ENCODE results near the gene OR52K1. TPM values are rescaled to one million over a fixed set of nuclear protein-coding genes. Genes with fewer than 3 reads are reported as not detected.
"Not testable (repeated sequence)": the region's sequence is repeated elsewhere in the genome, so short reads cannot be mapped to it uniquely, and the experiment has no call there.

Gene OR52K1
- total and polyA plus RNA-seq, 5 experiments from 2014 or later, result not detected

- Mint-ChIP-seq H3K36me3 (peaks cover 0 to 9% (median 0%) of the 10 kb centered on the region in 3 donors), H3K4me3 (no peak overlapping the region), H3K27me3 (peaks cover 11 to 28% (median 19%) of the 10 kb centered on the region in 5 donors), H3K4me1 (no peaks in the 10 kb centered on the region), H3K9me3 (peaks cover 0 to 31% (median 11%) of the 10 kb centered on the region in 9 donors), H3K27ac (no peak overlapping the region)
- no peak for DNase-seq
- POLR2A ChIA-PET, result no interaction called here
- no peak for ATAC-seq
These were observed 17.0 kb upstream of the OR52K1 start for GRCh38 chr11:4465407-4465806.

- Mint-ChIP-seq H3K4me1 (no peaks in the 10 kb centered on the region), H3K4me3 (no peak overlapping the region), H3K36me3 (peaks cover 0 to 9% (median 0%) of the 10 kb centered on the region in 3 donors), H3K9me3 (peaks cover 0 to 31% (median 11%) of the 10 kb centered on the region in 9 donors), H3K27ac (no peak overlapping the region), H3K27me3 (peaks cover 10 to 32% (median 12%) of the 10 kb centered on the region in 5 donors)
- POLR2A ChIA-PET, result no interaction called here
- DNase-seq, result no peak
- ATAC-seq, result no peak
These were observed 16.1 kb upstream of the OR52K1 start for GRCh38 chr11:4466131-4466870.

GRCh38 chr11:4466871-4467442 lies 15.5 kb upstream of the OR52K1 start:
- Mint-ChIP-seq H3K27ac (no peak overlapping the region), H3K27me3 (peaks cover 6 to 31% (median 11%) of the 10 kb centered on the region in 5 donors), H3K4me1 (no peaks in the 10 kb centered on the region), H3K4me3 (no peak overlapping the region), H3K9me3 (peaks cover 0 to 26% (median 11%) of the 10 kb centered on the region in 9 donors), H3K36me3 (peaks cover 0 to 9% (median 0%) of the 10 kb centered on the region in 3 donors)
- DNase-seq, result no peak
- ATAC-seq, result no peak
- POLR2A ChIA-PET, result no interaction called here

GRCh38 chr11:4467811-4468606 lies 14.4 kb upstream of the OR52K1 start:
- POLR2A ChIA-PET, result no interaction called here
- DNase-seq, result no peak
- no peak overlapping the region for H3K27ac Mint-ChIP-seq
- peaks cover 0 to 17% (median 11%) of the 10 kb centered on the region in 9 donors for H3K9me3 Mint-ChIP-seq
- H3K27me3 Mint-ChIP-seq, result peaks cover 1 to 27% (median 5%) of the 10 kb centered on the region in 5 donors
- H3K4me1 Mint-ChIP-seq, result no peaks in the 10 kb centered on the region
- peaks cover 0 to 9% (median 0%) of the 10 kb centered on the region in 3 donors for H3K36me3 Mint-ChIP-seq
- ATAC-seq, result no peak
- no peak overlapping the region for H3K4me3 Mint-ChIP-seq

- Mint-ChIP-seq H3K27me3 (peaks cover 0 to 17% (median 7%) of the 10 kb centered on the region in 5 donors), H3K27ac (no peak overlapping the region), H3K4me3 (no peak overlapping the region), H3K36me3 (no peaks in the 10 kb centered on the region), H3K9me3 (no peaks in the 10 kb centered on the region), H3K4me1 (no peaks in the 10 kb centered on the region)
- ATAC-seq (no peak), DNase-seq (no peak)
- POLR2A ChIA-PET, result no interaction called here
These were observed 2.8 kb upstream of the OR52K1 start for GRCh38 chr11:4479644-4480043.

- DNase-seq, result no peak
- no peak for ATAC-seq
These were observed 1.7 kb upstream of the OR52K1 start for GRCh38 chr11:4480577-4481239.

GRCh38 chr11:4481240-4481582 lies 1.2 kb upstream of the OR52K1 start:
- no peaks in the 10 kb centered on the region for H3K9me3 Mint-ChIP-seq
- peaks cover 0 to 14% (median 1%) of the 10 kb centered on the region in 5 donors for H3K27me3 Mint-ChIP-seq
- POLR2A ChIA-PET, result no interaction called here
- DNase-seq (no peak), ATAC-seq (no peak)
- no peak overlapping the region for H3K27ac Mint-ChIP-seq
- no peak overlapping the region for H3K4me3 Mint-ChIP-seq
- no peaks in the 10 kb centered on the region for H3K4me1 Mint-ChIP-seq
- H3K36me3 Mint-ChIP-seq, result no peaks in the 10 kb centered on the region

More at GRCh38 chr11:4480577-4481239, 1.7 kb upstream of the OR52K1 start:
- no peaks in the 10 kb centered on the region for H3K9me3 Mint-ChIP-seq
- no peaks in the 10 kb centered on the region for H3K4me1 Mint-ChIP-seq
- POLR2A ChIA-PET, result no interaction called here
- H3K27ac Mint-ChIP-seq, result no peak overlapping the region
- H3K27me3 Mint-ChIP-seq, result peaks cover 0 to 14% (median 2%) of the 10 kb centered on the region in 5 donors
- H3K36me3 Mint-ChIP-seq, result no peaks in the 10 kb centered on the region
- H3K4me3 Mint-ChIP-seq, result no peak overlapping the region

GRCh38 chr11:4484310-4484709 lies 1.9 kb downstream of the OR52K1 start:
- ATAC-seq (no peak), DNase-seq (no peak)
- H3K36me3 Mint-ChIP-seq, result no peaks in the 10 kb centered on the region
- H3K27ac Mint-ChIP-seq, result no peak overlapping the region
- no peak overlapping the region for H3K4me3 Mint-ChIP-seq
- no peaks in the 10 kb centered on the region for H3K9me3 Mint-ChIP-seq
- no peaks in the 10 kb centered on the region for H3K4me1 Mint-ChIP-seq
- H3K27me3 Mint-ChIP-seq, result peaks cover 2 to 10% (median 7%) of the 10 kb centered on the region in 5 donors
- POLR2A ChIA-PET, result no interaction called here

- H3K4me1 Mint-ChIP-seq, H3K27ac Mint-ChIP-seq, H3K4me3 Mint-ChIP-seq, POLR2A ChIA-PET, DNase-seq, H3K36me3 Mint-ChIP-seq, ATAC-seq, H3K9me3 Mint-ChIP-seq: not testable (repeated sequence)
- H3K27me3 Mint-ChIP-seq, result peaks cover 3 to 49% (median 19%) of the 10 kb centered on the region in 5 donors
These were observed 9.0 kb downstream of the OR52K1 start for GRCh38 chr11:4491405-4491804.

GRCh38 chr11:4491878-4492606 lies 9.6 kb downstream of the OR52K1 start:
- H3K27me3 Mint-ChIP-seq, result peaks cover 3 to 56% (median 19%) of the 10 kb centered on the region in 5 donors
- H3K36me3 Mint-ChIP-seq, result peaks cover 0 to 2% (median 0%) of the 10 kb centered on the region in 3 donors
- POLR2A ChIA-PET, result no interaction called here
- DNase-seq, result no peak
- H3K4me3 Mint-ChIP-seq, result no peak overlapping the region
- H3K27ac Mint-ChIP-seq, result no peak overlapping the region
- H3K9me3 Mint-ChIP-seq, result peaks cover 0 to 6% (median 2%) of the 10 kb centered on the region in 9 donors
- no peaks in the 10 kb centered on the region for H3K4me1 Mint-ChIP-seq
- no peak for ATAC-seq

- POLR2A ChIA-PET, result no interaction called here
- ATAC-seq (no peak), DNase-seq (no peak)
- Mint-ChIP-seq H3K4me3 (no peak overlapping the region), H3K9me3 (peaks cover 0 to 6% (median 2%) of the 10 kb centered on the region in 9 donors), H3K4me1 (no peaks in the 10 kb centered on the region), H3K27ac (no peak overlapping the region), H3K27me3 (peaks cover 3 to 57% (median 17%) of the 10 kb centered on the region in 5 donors), H3K36me3 (peaks cover 0 to 2% (median 0%) of the 10 kb centered on the region in 3 donors)
These were observed 11.0 kb downstream of the OR52K1 start for GRCh38 chr11:4493480-4493818.

- POLR2A ChIA-PET, result no interaction called here
- Mint-ChIP-seq H3K4me3 (no peak overlapping the region), H3K27ac (no peak overlapping the region), H3K36me3 (peaks cover 0 to 2% (median 0%) of the 10 kb centered on the region in 3 donors), H3K4me1 (no peaks in the 10 kb centered on the region), H3K27me3 (peaks cover 3 to 45% (median 8%) of the 10 kb centered on the region in 5 donors), H3K9me3 (peaks cover 0 to 6% (median 2%) of the 10 kb centered on the region in 9 donors)
- DNase-seq, result no peak
- no peak for ATAC-seq
These were observed 13.0 kb downstream of the OR52K1 start for GRCh38 chr11:4495487-4495886.

Data from naive thymus-derived CD8-positive, alpha-beta T cell (primary cell).